ENCODE results near the gene DDX20. TPM values are rescaled to one million over a fixed set of nuclear protein-coding genes. Genes with fewer than 3 reads are reported as not detected.

Gene DDX20
- total RNA-seq, 1 donor from 2014 or later = 18.1 TPM

GRCh38 chr1:111751906-111752575 is 3.7 kb upstream of the DDX20 start:
- Mint-ChIP-seq H3K4me1 (ENCODE audit: unreplicated experiment) (peaks cover 10% of the 10 kb centered on the region), H3K9me3 (no peaks in the 10 kb centered on the region), H3K36me3 (no peaks in the 10 kb centered on the region), H3K27me3 (peaks cover 17% of the 10 kb centered on the region), H3K27ac (no peak overlapping the region), H3K4me3 (no peak overlapping the region)
- no peak for TF ChIP-seq CTCF (conservative IDR thresholded peaks at IDR 0.05)
- no peak for DNase-seq (ENCODE audit: extremely low spot score, unreplicated experiment)

- H3K36me3 Mint-ChIP-seq = peaks cover 5% of the 10 kb centered on the region
- no peaks in the 10 kb centered on the region for H3K9me3 Mint-ChIP-seq
- peak overlapping the region; percentile 99 for H3K27ac Mint-ChIP-seq
- DNase-seq (ENCODE audit: extremely low spot score, unreplicated experiment) = no peak
- TF ChIP-seq CTCF (conservative IDR thresholded peaks at IDR 0.05) = no peak
- H3K4me3 Mint-ChIP-seq = peak overlapping the region; percentile 99
- H3K27me3 Mint-ChIP-seq = peaks cover 7% of the 10 kb centered on the region
- H3K4me1 Mint-ChIP-seq (ENCODE audit: unreplicated experiment) = peaks cover 16% of the 10 kb centered on the region
Observed at GRCh38 chr1:111754984-111755330, 744 bp upstream of the DDX20 start.

DNA sequence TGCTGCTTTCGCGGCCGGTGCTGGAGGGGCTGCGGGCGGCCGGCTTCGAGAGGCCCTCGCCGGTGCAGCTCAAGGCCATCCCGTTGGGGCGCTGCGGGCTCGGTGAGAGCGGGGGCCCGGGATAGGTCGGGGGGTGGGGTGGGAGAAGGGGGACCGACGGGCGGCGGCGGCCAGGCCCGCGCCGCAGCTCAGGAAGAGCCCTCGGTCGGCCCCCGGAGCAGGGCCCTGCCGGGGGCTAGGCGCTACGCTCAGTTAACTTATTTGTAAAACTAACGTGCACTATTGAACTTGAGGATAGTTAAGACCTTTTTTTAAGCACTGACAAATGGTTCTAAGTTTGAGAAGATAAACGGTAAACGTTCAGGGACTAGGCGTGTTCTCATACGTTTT is 418 bp downstream of the DDX20 start:
- DNase-seq (ENCODE audit: extremely low spot score, unreplicated experiment) = no peak
- peaks cover 16% of the 10 kb centered on the region for H3K4me1 Mint-ChIP-seq (ENCODE audit: unreplicated experiment)
- peaks cover 9% of the 10 kb centered on the region for H3K36me3 Mint-ChIP-seq
- peak overlapping the region; percentile 99 for H3K4me3 Mint-ChIP-seq
- H3K27me3 Mint-ChIP-seq = peaks cover 7% of the 10 kb centered on the region
- H3K9me3 Mint-ChIP-seq = no peaks in the 10 kb centered on the region
- H3K27ac Mint-ChIP-seq = peak overlapping the region; percentile 99
- TF ChIP-seq CTCF (conservative IDR thresholded peaks at IDR 0.05) = no peak

DNA sequence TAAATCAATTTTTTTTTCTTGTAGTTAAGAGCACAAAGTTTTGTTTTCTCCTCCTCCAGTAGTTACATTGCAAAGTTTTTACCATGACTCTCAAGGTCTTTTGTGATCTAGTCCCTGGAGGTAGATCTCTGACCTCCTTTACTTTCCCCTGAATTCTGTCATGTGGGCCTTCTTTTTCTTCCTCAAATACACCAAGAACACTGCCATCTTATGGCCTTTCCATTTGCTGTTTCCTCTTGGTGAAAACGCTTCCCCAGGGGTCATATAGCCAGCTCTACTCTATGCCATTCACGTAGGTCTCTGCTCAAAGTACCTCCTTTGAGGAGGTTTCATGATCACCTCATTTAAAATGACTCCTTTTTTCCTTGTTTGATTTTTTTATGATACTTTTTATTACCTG is 2.7 kb downstream of the DDX20 start:
- H3K27ac Mint-ChIP-seq = peak overlapping the region; percentile 45
- H3K36me3 Mint-ChIP-seq = peaks cover 17% of the 10 kb centered on the region
- H3K4me3 Mint-ChIP-seq = peak overlapping the region; percentile 73
- peaks cover 16% of the 10 kb centered on the region for H3K4me1 Mint-ChIP-seq (ENCODE audit: unreplicated experiment)
- peak; percentile 40 for TF ChIP-seq CTCF (conservative IDR thresholded peaks at IDR 0.05)
- H3K9me3 Mint-ChIP-seq = no peaks in the 10 kb centered on the region
- H3K27me3 Mint-ChIP-seq = no peaks in the 10 kb centered on the region
- DNase-seq (ENCODE audit: extremely low spot score, unreplicated experiment) = no peak

DNA sequence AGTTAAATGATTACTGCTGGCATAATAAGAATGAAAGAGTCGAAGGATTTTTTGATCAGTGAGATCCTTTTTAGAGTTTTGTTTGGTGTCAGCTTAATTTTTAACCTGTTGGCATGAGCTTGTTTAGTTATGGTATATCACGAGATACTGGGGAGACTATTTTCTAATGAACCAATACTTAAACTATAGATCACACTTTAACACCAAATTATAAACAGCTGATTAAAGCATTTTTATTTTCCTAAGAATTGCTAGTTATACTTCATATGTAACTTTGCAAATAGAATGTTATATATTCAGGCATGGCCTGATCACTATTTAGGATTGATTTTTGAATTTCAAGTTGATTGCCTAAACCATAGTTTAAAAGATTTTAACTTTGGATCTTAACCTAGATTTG is 6.0 kb downstream of the DDX20 start:
- DNase-seq (ENCODE audit: extremely low spot score, unreplicated experiment) = no peak
- TF ChIP-seq CTCF (conservative IDR thresholded peaks at IDR 0.05) = no peak
- peaks cover 26% of the 10 kb centered on the region for H3K36me3 Mint-ChIP-seq
- peaks cover 12% of the 10 kb centered on the region for H3K4me1 Mint-ChIP-seq (ENCODE audit: unreplicated experiment)
- no peaks in the 10 kb centered on the region for H3K9me3 Mint-ChIP-seq
- no peaks in the 10 kb centered on the region for H3K27me3 Mint-ChIP-seq
- H3K27ac Mint-ChIP-seq = no peak overlapping the region
- no peak overlapping the region for H3K4me3 Mint-ChIP-seq

GRCh38 chr1:111762332-111762731 is 6.6 kb downstream of the DDX20 start:
- peaks cover 7% of the 10 kb centered on the region for H3K4me1 Mint-ChIP-seq (ENCODE audit: unreplicated experiment)
- H3K27me3 Mint-ChIP-seq = no peaks in the 10 kb centered on the region
- H3K4me3 Mint-ChIP-seq = no peak overlapping the region
- H3K9me3 Mint-ChIP-seq = no peaks in the 10 kb centered on the region
- no peak for DNase-seq (ENCODE audit: extremely low spot score, unreplicated experiment)
- H3K36me3 Mint-ChIP-seq = peaks cover 26% of the 10 kb centered on the region
- no peak for TF ChIP-seq CTCF (conservative IDR thresholded peaks at IDR 0.05)
- no peak overlapping the region for H3K27ac Mint-ChIP-seq
